ENCODE data around the gene PRCD.
"Not testable (repeated sequence)": the region's sequence is repeated elsewhere in the genome, so short reads cannot be mapped to it uniquely, and the experiment has no call there.

PRCD gene

GRCh38 chr17:76499267-76499667 is 40.6 kb upstream of the PRCD start:
- ATAC-seq (replicated peaks) (no peak), DNase-seq (no peak)
- Mint-ChIP-seq H3K9me3 (no peaks in the 10 kb centered on the region), H3K4me1 (ENCODE audit: low read depth in 2 of 2) (peaks cover 66 to 69% of the 10 kb centered on the region in 2 donors), H3K4me3 (peak overlapping the region; percentile 85 to 95), H3K27ac (peak overlapping the region; percentile 97 to 99), H3K27me3 (no peaks in the 10 kb centered on the region), H3K36me3 (ENCODE audit: insufficient read depth) (peaks cover 28% of the 10 kb centered on the region)

GRCh38 chr17:76500074-76500746 is 39.6 kb upstream of the PRCD start:
- Mint-ChIP-seq H3K9me3 (no peaks in the 10 kb centered on the region), H3K27ac (peak overlapping the region; percentile 97 to 99), H3K4me1 (ENCODE audit: low read depth in 2 of 2) (peaks cover 60 to 64% of the 10 kb centered on the region in 2 donors), H3K36me3 (ENCODE audit: insufficient read depth) (peaks cover 28% of the 10 kb centered on the region), H3K27me3 (no peaks in the 10 kb centered on the region), H3K4me3 (peak overlapping the region; percentile 85 to 95)
- ATAC-seq (replicated peaks) (no peak), DNase-seq (no peak)

GRCh38 chr17:76500747-76501017 is 39.2 kb upstream of the PRCD start:
- H3K9me3 Mint-ChIP-seq: no peaks in the 10 kb centered on the region
- no peak for DNase-seq
- H3K27ac Mint-ChIP-seq: peak overlapping the region; percentile 97 to 99
- no peaks in the 10 kb centered on the region for H3K27me3 Mint-ChIP-seq
- H3K4me1 Mint-ChIP-seq (ENCODE audit: low read depth in 2 of 2): peaks cover 55 to 64% of the 10 kb centered on the region in 2 donors
- ATAC-seq (replicated peaks): peak; percentile 15
- H3K4me3 Mint-ChIP-seq: peak overlapping the region; percentile 85 to 95
- peaks cover 28% of the 10 kb centered on the region for H3K36me3 Mint-ChIP-seq (ENCODE audit: insufficient read depth)

GRCh38 chr17:76501018-76501826 is 38.6 kb upstream of the PRCD start, which contains the start of gene RHBDF2:
TSS of gene RHBDF2 (minus strand) at chr17:76501423. CDS start at chr17:76481524, 19,899 bp downstream.
- peak; percentile 96 to 99 (median 98) for DNase-seq
- Mint-ChIP-seq H3K27ac (peak within 1 kb of the TSS; percentile 97 to 99), H3K4me3 (peak within 1 kb of the TSS; percentile 85 to 95), H3K4me1 (ENCODE audit: low read depth in 2 of 2) (peaks cover 49 to 58% of the 10 kb centered on the region in 2 donors), H3K27me3 (no peaks in the 10 kb centered on the region), H3K9me3 (no peaks in the 10 kb centered on the region), H3K36me3 (ENCODE audit: insufficient read depth) (peaks cover 28% of the 10 kb centered on the region)
- peak; percentile 87 for ATAC-seq (replicated peaks)

- no peaks in the 10 kb centered on the region for H3K27me3 Mint-ChIP-seq
- H3K27ac Mint-ChIP-seq: peak overlapping the region; percentile 97 to 99
- no peaks in the 10 kb centered on the region for H3K9me3 Mint-ChIP-seq
- H3K4me1 Mint-ChIP-seq (ENCODE audit: low read depth in 2 of 2): peaks cover 51 to 53% of the 10 kb centered on the region in 2 donors
- DNase-seq: no peak
- no peak for ATAC-seq (replicated peaks)
- peaks cover 26% of the 10 kb centered on the region for H3K36me3 Mint-ChIP-seq (ENCODE audit: insufficient read depth)
- H3K4me3 Mint-ChIP-seq: peak overlapping the region; percentile 85 to 95
Observed at GRCh38 chr17:76501827-76502307, 38.0 kb upstream of the PRCD start.

- Mint-ChIP-seq H3K9me3 (no peaks in the 10 kb centered on the region), H3K27ac (peak overlapping the region; percentile 97 to 99), H3K4me1 (ENCODE audit: low read depth in 2 of 2) (peaks cover 47 to 48% of the 10 kb centered on the region in 2 donors), H3K27me3 (no peaks in the 10 kb centered on the region), H3K36me3 (ENCODE audit: insufficient read depth) (peaks cover 24% of the 10 kb centered on the region), H3K4me3 (peak overlapping the region in 1 of 2 donors; percentile 95)
- DNase-seq (no peak), ATAC-seq (replicated peaks) (no peak)
Observed at GRCh38 chr17:76502341-76503211, 37.3 kb upstream of the PRCD start.

GRCh38 chr17:76504117-76504516 is 35.7 kb upstream of the PRCD start:
- ATAC-seq (replicated peaks) (no peak), DNase-seq (no peak)
- peaks cover 34 to 38% of the 10 kb centered on the region in 2 donors for H3K4me1 Mint-ChIP-seq (ENCODE audit: low read depth in 2 of 2)
- H3K4me3 Mint-ChIP-seq: no peak overlapping the region
- peaks cover 12% of the 10 kb centered on the region for H3K36me3 Mint-ChIP-seq (ENCODE audit: insufficient read depth)
- no peaks in the 10 kb centered on the region for H3K27me3 Mint-ChIP-seq
- H3K9me3 Mint-ChIP-seq: no peaks in the 10 kb centered on the region
- no peak overlapping the region for H3K27ac Mint-ChIP-seq

- Mint-ChIP-seq H3K4me3 (no peak overlapping the region), H3K27me3 (no peaks in the 10 kb centered on the region), H3K9me3 (no peaks in the 10 kb centered on the region), H3K36me3 (ENCODE audit: insufficient read depth) (peaks cover 6% of the 10 kb centered on the region), H3K4me1 (ENCODE audit: low read depth in 2 of 2) (peaks cover 28 to 32% of the 10 kb centered on the region in 2 donors), H3K27ac (peak overlapping the region in 1 of 2 donors; percentile 41)
- peak; percentile 88 for ATAC-seq (replicated peaks)
- DNase-seq: peak; percentile 92 to 97 (median 95)
Observed at GRCh38 chr17:76506408-76507345, 33.2 kb upstream of the PRCD start.

GRCh38 chr17:76508472-76509063 is 31.3 kb upstream of the PRCD start:
- Mint-ChIP-seq H3K4me1 (ENCODE audit: low read depth in 2 of 2) (peaks cover 30 to 38% of the 10 kb centered on the region in 2 donors), H3K27ac (peak overlapping the region in 1 of 2 donors; percentile 84)
- not testable (repeated sequence) for H3K27me3 Mint-ChIP-seq; DNase-seq; H3K36me3 Mint-ChIP-seq (ENCODE audit: insufficient read depth); H3K4me3 Mint-ChIP-seq; ATAC-seq (replicated peaks); H3K9me3 Mint-ChIP-seq

- Mint-ChIP-seq H3K9me3 (no peaks in the 10 kb centered on the region), H3K27me3 (no peaks in the 10 kb centered on the region), H3K36me3 (ENCODE audit: insufficient read depth) (peaks cover 21% of the 10 kb centered on the region), H3K4me3 (peak overlapping the region; percentile 44 to 62), H3K27ac (peak overlapping the region in 1 of 2 donors; percentile 91), H3K4me1 (ENCODE audit: low read depth in 2 of 2) (peaks cover 47 to 57% of the 10 kb centered on the region in 2 donors)
- DNase-seq (no peak), ATAC-seq (replicated peaks) (no peak)
Observed at GRCh38 chr17:76510831-76511244, 29.0 kb upstream of the PRCD start.

GRCh38 chr17:76511668-76512365 is 28.0 kb upstream of the PRCD start:
- ATAC-seq (replicated peaks) (no peak), DNase-seq (no peak)
- peaks cover 55 to 59% of the 10 kb centered on the region in 2 donors for H3K4me1 Mint-ChIP-seq (ENCODE audit: low read depth in 2 of 2)
- no peaks in the 10 kb centered on the region for H3K27me3 Mint-ChIP-seq
- no peaks in the 10 kb centered on the region for H3K9me3 Mint-ChIP-seq
- peaks cover 29% of the 10 kb centered on the region for H3K36me3 Mint-ChIP-seq (ENCODE audit: insufficient read depth)
- peak overlapping the region; percentile 91 to 99 for H3K27ac Mint-ChIP-seq
- peak overlapping the region; percentile 44 to 62 for H3K4me3 Mint-ChIP-seq
